Measurements from ENCODE around the gene TLR4.

GRCh38 chr9:117682955-117683710, 21.1 kb upstream of the TLR4 start:
- no peak for TF ChIP-seq CTCF (IDR thresholded peaks at IDR 0.05)
- no peak for TF ChIP-seq POLR2A (IDR thresholded peaks at IDR 0.05)

Measured in vagina (tissue), 2 donors.